ENCODE data around the gene SURF4.

- no peak for TF ChIP-seq USF1 (IDR thresholded peaks at IDR 0.05)
- no peak for TF ChIP-seq NFIC (IDR thresholded peaks at IDR 0.05)
- TF ChIP-seq FOXM1 (IDR thresholded peaks at IDR 0.05; ENCODE audit: borderline replicate concordance, low read depth) = no peak
- TF ChIP-seq TAF1 (IDR thresholded peaks at IDR 0.05; ENCODE audit: low read depth) = no peak
- TF ChIP-seq EP300 (IDR thresholded peaks at IDR 0.05; ENCODE audit: borderline replicate concordance) = no peak
- TF ChIP-seq EGR1 (IDR thresholded peaks at IDR 0.05) = no peak
- TF ChIP-seq ZBTB7A (IDR thresholded peaks at IDR 0.05; ENCODE audit: low read depth) = no peak
Observed at GRCh38 chr9:133374612-133375115, 1.2 kb downstream of the SURF4 start.

All from Ishikawa (cell line).